Tibial nerve (tissue), 4 donors: ENCODE data around the gene CDH4. TPM values are rescaled to one million over a fixed set of nuclear protein-coding genes. Genes with fewer than 3 reads are reported as not detected.

Experiments used
- DNase-seq, 2 donors: peaks; one replicate each; pipeline ENCODE4 v3.0.0-alpha.2; 2019; ENCODE audit warnings: low spot score in 2 of 2
- H3K27ac ChIP-seq, 4 donors: fragments of 200-600 bp; sonication (generic) in 3 of 4; one replicate each; pipeline ENCODE4 v1.5.1; 2017 to 2019; ENCODE audit warnings: mild to moderate bottlenecking in 1 of 4
- H3K27me3 ChIP-seq, 2 donors: fragments of 200-600 bp; sonication (generic) in 1 of 2; one replicate each; pipeline versions ENCODE4 v1.5.1 to v1.6.0; 2017 to 2019
- H3K36me3 ChIP-seq, 3 donors: fragments of 200-600 bp; sonication (generic); one replicate each; pipeline ENCODE4 v1.5.1; 2018 to 2019
- H3K4me1 ChIP-seq, 4 donors: fragments of 200-600 bp; sonication (generic) in 3 of 4; one replicate each; pipeline ENCODE4 v1.5.1; 2017 to 2019
- H3K4me3 ChIP-seq, 4 donors: fragments of 200-600 bp; sonication (generic) in 3 of 4; one replicate each; pipeline ENCODE4 v1.5.1; 2017 to 2019; ENCODE audit warnings: mild to moderate bottlenecking in 1 of 4, moderate library complexity in 1 of 4
- H3K9me3 ChIP-seq, 4 donors: fragments of 200-600 bp; sonication (generic) in 3 of 4; one replicate each; pipeline ENCODE4 v1.5.1; 2017 to 2019
- EP300 ChIP-seq, 2 donors: sonication (generic); formaldehyde crosslinking; IDR thresholded peaks; one replicate each; pipeline ENCODE4 v1.6.1; 2017; ENCODE audit warnings: antibody characterized with exemption in 2 of 2, mild to moderate bottlenecking in 1 of 2
- POLR2A ChIP-seq, 2 donors: fragments of 450-650 bp; IDR thresholded peaks; one replicate each; pipeline ENCODE4 v1.6.1; 2017; ENCODE audit warnings: antibody characterized with exemption in 2 of 2, mild to moderate bottlenecking in 2 of 2, moderate library complexity in 2 of 2
- WGBS, 2 donors: methylation state at CpG; one replicate each; pipeline ENCODE4 v1.1.5; 2018; 5-methylcytosine and 5-hydroxymethylcytosine counted together
- total RNA-seq, 4 donors: library from RNA; depleted of rRNA; stranded (reverse); fragments of >200 nt; gene quantifications; one replicate each; pipeline ENCODE4 v1.1.0, GENCODE V29; 2016
- TF ChIP-seq, protein P1 (sequence below), 5 experiments: fragments of 200-600 bp in 3 of 5; fragments of 450-650 bp in 2 of 5; sonication (generic) in 3 of 5; IDR thresholded peaks; one replicate each; pipeline ENCODE4 v1.5.1; 2016 to 2019; ENCODE audit warnings: antibody characterized with exemption in 5 of 5, mild to moderate bottlenecking in 3 of 5, moderate library complexity in 2 of 5

The CDH4 gene
- total RNA-seq, 4 donors from 2014 or later, result 0.78 to 2.3 (median 1.0) TPM

DNA sequence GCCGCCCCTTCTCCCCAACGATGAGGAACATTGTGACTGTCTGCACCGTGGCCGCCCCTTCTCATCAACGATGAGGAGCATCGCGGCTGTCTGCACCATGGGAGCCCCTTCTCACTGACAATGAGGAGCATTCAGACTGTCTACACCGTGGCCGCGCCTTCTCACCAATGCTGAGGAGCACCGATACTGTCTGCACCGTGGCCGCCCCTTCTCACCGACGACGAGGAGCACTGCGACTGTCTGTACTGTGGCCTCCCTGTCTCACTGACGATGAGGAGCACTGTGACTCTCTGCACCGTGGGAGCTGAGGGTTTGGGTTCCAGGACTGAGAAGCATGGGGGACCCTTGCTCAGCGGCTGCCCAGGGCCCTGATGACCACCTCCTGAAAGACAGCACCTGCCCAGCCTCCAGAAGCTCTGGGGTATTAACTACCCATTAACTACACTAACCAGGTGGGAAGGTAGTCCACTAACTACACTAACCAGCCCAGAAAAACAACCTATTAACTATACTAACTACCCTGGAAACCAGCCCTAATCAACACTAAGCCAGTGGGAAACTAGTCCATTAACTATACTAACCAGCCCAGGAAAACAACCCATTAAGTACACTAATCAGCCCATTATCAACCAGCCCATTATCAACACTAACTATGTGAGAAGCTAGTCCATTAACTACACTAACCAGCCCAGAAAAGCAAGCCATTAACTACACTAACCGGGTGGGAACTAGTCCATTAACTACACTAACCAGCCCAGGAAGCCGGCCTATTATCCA is 696.7 kb downstream of the CDH4 start:
- no peak for DNase-seq
- WGBS, 2 donors, result 84 to 91% methylated on average over 9 to 21 of the region's 22 CpGs
- Histone ChIP-seq H3K4me1 (no peaks in the 10 kb centered on the region), H3K36me3 (no peaks in the 10 kb centered on the region), H3K9me3 (no peaks in the 10 kb centered on the region), H3K27me3 (peaks cover 0 to 10% of the 10 kb centered on the region in 2 donors), H3K27ac (no peak overlapping the region), H3K4me3 (no peak overlapping the region)
- TF ChIP-seq EP300 (IDR thresholded peaks at IDR 0.05), result no peak
- TF ChIP-seq, protein P1, sequence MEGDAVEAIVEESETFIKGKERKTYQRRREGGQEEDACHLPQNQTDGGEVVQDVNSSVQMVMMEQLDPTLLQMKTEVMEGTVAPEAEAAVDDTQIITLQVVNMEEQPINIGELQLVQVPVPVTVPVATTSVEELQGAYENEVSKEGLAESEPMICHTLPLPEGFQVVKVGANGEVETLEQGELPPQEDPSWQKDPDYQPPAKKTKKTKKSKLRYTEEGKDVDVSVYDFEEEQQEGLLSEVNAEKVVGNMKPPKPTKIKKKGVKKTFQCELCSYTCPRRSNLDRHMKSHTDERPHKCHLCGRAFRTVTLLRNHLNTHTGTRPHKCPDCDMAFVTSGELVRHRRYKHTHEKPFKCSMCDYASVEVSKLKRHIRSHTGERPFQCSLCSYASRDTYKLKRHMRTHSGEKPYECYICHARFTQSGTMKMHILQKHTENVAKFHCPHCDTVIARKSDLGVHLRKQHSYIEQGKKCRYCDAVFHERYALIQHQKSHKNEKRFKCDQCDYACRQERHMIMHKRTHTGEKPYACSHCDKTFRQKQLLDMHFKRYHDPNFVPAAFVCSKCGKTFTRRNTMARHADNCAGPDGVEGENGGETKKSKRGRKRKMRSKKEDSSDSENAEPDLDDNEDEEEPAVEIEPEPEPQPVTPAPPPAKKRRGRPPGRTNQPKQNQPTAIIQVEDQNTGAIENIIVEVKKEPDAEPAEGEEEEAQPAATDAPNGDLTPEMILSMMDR (IDR thresholded peaks at IDR 0.05), result no peak
- TF ChIP-seq POLR2A (IDR thresholded peaks at IDR 0.05), result no peak

GRCh38 chr20:61949363-61949713 is 697.3 kb downstream of the CDH4 start:
- Histone ChIP-seq H3K9me3 (no peaks in the 10 kb centered on the region), H3K27me3 (peaks cover 0 to 10% of the 10 kb centered on the region in 2 donors), H3K36me3 (no peaks in the 10 kb centered on the region), H3K4me1 (no peaks in the 10 kb centered on the region), H3K4me3 (no peak overlapping the region), H3K27ac (no peak overlapping the region)
- TF ChIP-seq EP300 (IDR thresholded peaks at IDR 0.05), result no peak
- no peak for TF ChIP-seq POLR2A (IDR thresholded peaks at IDR 0.05)
- TF ChIP-seq, protein P1 (IDR thresholded peaks at IDR 0.05), result no peak
- DNase-seq, result no peak
- 91% methylated on average over 4 to 7 of the region's 7 CpGs for WGBS, 2 donors

GRCh38 chr20:61949714-61950640 is 697.9 kb downstream of the CDH4 start:
- 77 to 81% methylated on average over 14 to 18 of the region's 21 CpGs for WGBS, 2 donors

GRCh38 chr20:61950641-61951071 is 698.6 kb downstream of the CDH4 start:
- Histone ChIP-seq H3K4me3 (no peak overlapping the region), H3K4me1 (no peaks in the 10 kb centered on the region), H3K27me3 (peaks cover 0 to 10% of the 10 kb centered on the region in 2 donors), H3K36me3 (no peaks in the 10 kb centered on the region), H3K9me3 (no peaks in the 10 kb centered on the region), H3K27ac (no peak overlapping the region)
- DNase-seq, result no peak
- TF ChIP-seq, protein P1 (IDR thresholded peaks at IDR 0.05), result no peak
- TF ChIP-seq EP300 (IDR thresholded peaks at IDR 0.05) (no peak), POLR2A (IDR thresholded peaks at IDR 0.05) (no peak)
- 36 to 51% methylated on average over 6 to 7 of the region's 7 CpGs for WGBS, 2 donors

More at GRCh38 chr20:61949714-61950640, 697.9 kb downstream of the CDH4 start:
- TF ChIP-seq EP300 (IDR thresholded peaks at IDR 0.05), result no peak
- no peak for TF ChIP-seq POLR2A (IDR thresholded peaks at IDR 0.05)
- TF ChIP-seq, protein P1 (IDR thresholded peaks at IDR 0.05), result no peak
- Histone ChIP-seq H3K4me3 (no peak overlapping the region), H3K36me3 (no peaks in the 10 kb centered on the region), H3K27ac (no peak overlapping the region), H3K27me3 (peaks cover 0 to 10% of the 10 kb centered on the region in 2 donors), H3K4me1 (no peaks in the 10 kb centered on the region), H3K9me3 (no peaks in the 10 kb centered on the region)
- DNase-seq, result no peak
